Activated naive CD4-positive, alpha-beta T cell treated with anti-CD3 and anti-CD28 coated beads, Interleukin-2, amount 10 ng/mL, durations not matched to agents 5 hours and 36 hours (primary cell): ENCODE data around the gene EMP3. TPM values are rescaled to one million over a fixed set of nuclear protein-coding genes. Genes with fewer than 3 reads are reported as not detected.

Experiments
- total RNA-seq, 2 experiments: library from RNA; stranded (reverse); gene quantifications; one replicate each; pipeline ENCODE4 v1.2.3, GENCODE V29; 2021

The EMP3 gene, protein sequence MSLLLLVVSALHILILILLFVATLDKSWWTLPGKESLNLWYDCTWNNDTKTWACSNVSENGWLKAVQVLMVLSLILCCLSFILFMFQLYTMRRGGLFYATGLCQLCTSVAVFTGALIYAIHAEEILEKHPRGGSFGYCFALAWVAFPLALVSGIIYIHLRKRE
- 100 to 1,000 TPM; 397 to 399 TPM for total RNA-seq

DNA sequence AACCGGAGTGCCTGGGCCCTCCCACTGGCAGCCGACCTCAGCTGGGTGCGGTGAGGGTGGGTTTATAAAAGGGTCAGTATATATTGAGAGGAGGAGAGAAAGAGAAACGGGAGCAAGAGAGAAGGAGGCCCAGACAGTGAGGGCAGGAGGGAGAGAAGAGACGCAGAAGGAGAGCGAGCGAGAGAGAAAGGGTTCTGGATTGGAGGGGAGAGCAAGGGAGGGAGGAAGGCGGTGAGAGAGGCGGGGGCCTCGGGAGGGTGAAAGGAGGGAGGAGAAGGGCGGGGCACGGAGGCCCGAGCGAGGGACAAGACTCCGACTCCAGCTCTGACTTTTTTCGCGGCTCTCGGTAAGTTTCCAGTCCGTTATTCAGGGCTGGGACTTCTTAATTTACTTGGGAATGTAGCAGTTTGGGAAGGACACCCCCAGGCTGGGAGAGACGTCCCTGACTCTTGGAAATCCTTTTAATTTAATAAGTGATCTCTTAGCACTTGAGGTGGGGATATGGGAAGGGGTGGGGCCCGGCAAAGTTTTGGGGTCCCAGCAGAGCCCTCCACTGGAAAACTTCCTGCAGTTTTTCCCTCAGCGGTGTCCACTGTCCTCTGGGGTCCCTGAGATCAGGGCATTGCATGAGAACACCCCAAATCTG, at the start of gene EMP3:
EMP3 (plus strand) TSS at position 288 of the 646 bp plus-strand sequence. CDS start 1,293 bp downstream, outside the sequence.

DNA sequence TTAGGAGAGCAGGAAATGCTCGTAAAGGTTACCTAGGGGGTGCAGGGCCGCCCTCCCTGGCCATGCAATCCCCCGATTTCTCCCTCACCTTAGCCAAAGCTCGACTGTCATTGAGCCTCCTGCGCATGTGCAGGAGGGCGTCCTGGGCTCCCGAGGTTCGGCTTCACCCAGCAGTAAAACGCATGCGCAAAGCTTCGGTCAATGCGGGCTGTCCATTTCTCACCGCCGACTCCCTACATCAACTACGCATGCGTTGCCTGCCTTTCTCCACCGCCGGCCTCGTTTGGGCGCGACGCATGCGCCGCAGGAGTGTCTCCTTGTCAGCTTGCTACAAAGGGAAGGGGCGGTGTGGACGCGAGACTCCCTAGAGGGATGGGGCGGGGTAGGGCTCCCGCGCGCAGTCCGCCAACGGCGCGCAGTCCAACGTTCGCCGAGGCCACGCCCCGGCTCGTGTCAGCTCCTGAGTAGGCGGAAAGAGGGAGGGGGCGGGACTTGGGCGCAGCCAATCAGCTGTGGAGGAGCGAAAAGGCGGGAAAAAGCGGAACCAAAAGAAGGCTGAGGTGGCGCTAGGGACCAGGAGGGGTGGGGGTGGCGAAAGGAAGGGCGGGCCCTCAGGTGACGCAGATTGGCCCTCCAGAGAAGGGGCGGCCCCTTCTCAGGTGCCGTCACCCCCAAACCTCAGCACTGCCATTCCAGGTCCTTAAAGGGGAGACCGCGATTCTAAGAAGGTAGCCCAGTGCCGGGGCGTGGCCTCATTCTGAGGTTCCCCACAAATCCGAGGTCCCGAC, 38.7 kb downstream of the EMP3 start, which contains the start of the genes SYNGR4 and TMEM143:
SYNGR4 (plus strand) TSS at position 558 of the 788 bp plus-strand sequence. CDS start 1,476 bp downstream, outside the sequence.
TMEM143 (minus strand) TSS at position 131 of the 788 bp plus-strand sequence; CDS start at position 111, 20 bp downstream.

Other genes starting within 250 kb of the EMP3 start
- 1 to 10 TPM; 5.5 to 6.3 TPM for gene PLA2G4C, start 214.7 kb upstream of the EMP3 start, total RNA-seq
- 100 to 1,000 TPM; 131 to 139 TPM for gene LIG1, start 155.2 kb upstream of the EMP3 start, total RNA-seq
- 1 to 10 TPM; 6.0 to 6.7 TPM for gene ZSWIM9, start 154.9 kb upstream of the EMP3 start, total RNA-seq
- gene CARD8, start 69.6 kb upstream of the EMP3 start, total RNA-seq: 100 to 1,000 TPM; 228 to 232 TPM
- gene ZNF114, start 55.5 kb upstream of the EMP3 start, total RNA-seq: under 1 TPM; 0.18 to 0.31 TPM
- gene TMEM143, start 38.4 kb downstream of the EMP3 start, total RNA-seq: 10 to 100 TPM; 17.0 to 19.1 TPM
- gene SYNGR4, start 38.8 kb downstream of the EMP3 start, total RNA-seq: not detected
- gene KDELR1, start 66.0 kb downstream of the EMP3 start, total RNA-seq: 10 to 100 TPM; 71.5 to 76.1 TPM
- under 1 TPM; 0.05 to 0.08 TPM for gene GRIN2D, start 68.1 kb downstream of the EMP3 start, total RNA-seq
- 10 to 100 TPM; 28.4 to 29.9 TPM for gene GRWD1, start 120.4 kb downstream of the EMP3 start, total RNA-seq
- gene KCNJ14, start 130.0 kb downstream of the EMP3 start, total RNA-seq: under 1 TPM; 0.71 to 0.75 TPM
- 10 to 100 TPM; 62.3 to 66.6 TPM for gene CYTH2, start 143.8 kb downstream of the EMP3 start, total RNA-seq
- gene LMTK3, start 186.3 kb downstream of the EMP3 start, total RNA-seq: 1 to 10 TPM; 5.7 to 7.5 TPM
- gene SULT2B1, start 226.6 kb downstream of the EMP3 start, total RNA-seq: under 1 TPM in 1 of 2 experiments, not detected in 1; 0.17 TPM